B cell (primary cell): ENCODE results near the gene ATF3. TPM values are rescaled to one million over a fixed set of nuclear protein-coding genes. Genes with fewer than 3 reads are reported as not detected.
A peak's percentile ranks its signal among the peaks of the same experiment; 100 is the strongest.

Experiments used
- ATAC-seq: fragments of 200-7000 bp; cut with Tn5 transposase; one replicate; pipeline ENCODE4 v1.10.0; 2021; ENCODE audit warnings: low read depth, mild to moderate bottlenecking, moderate number of reproducible peaks, moderate library complexity
- CTCF ChIA-PET: fragments of 350-600 bp; sonication (Branson Sonifier 250); formaldehyde crosslinking; loops from one replicate; lab custom pipeline; 2021; ENCODE audit warnings: antibody characterized with exemption, inconsistent platforms; lab: Charles Lee
- POLR2A ChIA-PET: fragments of 350-600 bp; sonication (Branson Sonifier 250); formaldehyde crosslinking; loops from one replicate; lab custom pipeline; 2021; ENCODE audit warnings: antibody characterized with exemption; lab: Charles Lee
- DNase-seq: peaks from one replicate; pipeline ENCODE4 v3.0.0; 2013
- H2AFZ ChIP-seq: 2 replicates; pipeline ENCODE4 v1.6.1; 2012; ENCODE audit warnings: mild to moderate bottlenecking, low read depth, low read length; ENCODE audit not compliant: insufficient read depth, poor library complexity, severe bottlenecking
- H3K27ac ChIP-seq, 2 donors: 1 replicate in 1 of 2; 2 replicates in 1 of 2; pipeline ENCODE4 v1.5.1; 2012 to 2013; ENCODE audit warnings: low read length in 2 of 2, mild to moderate bottlenecking in 2 of 2, moderate library complexity in 1 of 2
- H3K27me3 ChIP-seq, 4 experiments: fragments of 200-600 bp in 1 of 4; sonication (generic) in 1 of 4; replicated peaks in 1 of 4; 1 replicate in 2 of 4; 2 replicates in 2 of 4; pipeline versions ENCODE4 v1.6.1 to v1.7.0; 2013 to 2016; ENCODE audit warnings: low read length in 3 of 4, mild to moderate bottlenecking in 2 of 4, mixed read lengths in 1 of 4, moderate library complexity in 1 of 4; ENCODE audit not compliant: insufficient read depth in 4 of 4, control insufficient read depth in 3 of 4; ENCODE audit errors: control extremely low read depth in 1 of 4
- H3K36me3 ChIP-seq, 2 experiments: replicated peaks in 1 of 2; 1 replicate in 1 of 2; 2 replicates in 1 of 2; pipeline versions ENCODE4 v1.6.1 to v1.7.1; 2013; ENCODE audit warnings: low read length in 1 of 2; ENCODE audit not compliant: insufficient read depth in 2 of 2, control insufficient read depth in 1 of 2; ENCODE audit errors: control extremely low read depth in 1 of 2, extremely low read depth in 1 of 2
- H3K4me1 ChIP-seq, 2 donors: fragments of 200-600 bp in 1 of 2; sonication (generic) in 1 of 2; 1 replicate in 1 of 2; 2 replicates in 1 of 2; pipeline versions ENCODE4 v1.5.1 to v1.6.1; 2013 to 2017; ENCODE audit warnings: low read length in 2 of 2; ENCODE audit not compliant: control insufficient read depth in 2 of 2, insufficient read depth in 2 of 2
- H3K4me2 ChIP-seq: replicated peaks from 2 replicates; pipeline ENCODE3; 2012; ENCODE audit warnings: mild to moderate bottlenecking, low read depth, low read length; ENCODE audit not compliant: poor library complexity, severe bottlenecking
- H3K4me3 ChIP-seq, 5 experiments: fragments of 200-600 bp in 1 of 5; sonication (generic) in 1 of 5; 1 replicate in 3 of 5; 2 replicates in 2 of 5; pipeline versions ENCODE4 v1.5.1 to v1.7.0; 2011 to 2016; ENCODE audit warnings: low read length in 4 of 5, mild to moderate bottlenecking in 4 of 5, low read depth in 2 of 5, control low read depth in 1 of 5, moderate library complexity in 1 of 5; ENCODE audit not compliant: insufficient read depth in 1 of 5; ENCODE audit errors: control extremely low read depth in 1 of 5, extremely low read depth in 1 of 5
- H3K79me2 ChIP-seq: fragments of 200-600 bp; sonication (generic); one replicate; pipeline ENCODE4 v1.6.0; 2016; ENCODE audit warnings: low read length; ENCODE audit not compliant: control insufficient read depth, insufficient read depth
- H3K9ac ChIP-seq: fragments of 200-600 bp; sonication (generic); 2 replicates; pipeline ENCODE4 v1.6.1; 2017; ENCODE audit warnings: mild to moderate bottlenecking, low read length, moderate library complexity
- H3K9me3 ChIP-seq, 3 donors: one replicate each; pipeline versions ENCODE4 v1.6.1 to v1.7.1; 2013; ENCODE audit warnings: low read length in 2 of 3; ENCODE audit not compliant: control insufficient read depth in 2 of 3, insufficient read depth in 1 of 3; ENCODE audit errors: control extremely low read depth in 1 of 3
- H4K20me1 ChIP-seq: 2 replicates; pipeline ENCODE4 v1.6.0; 2012; ENCODE audit warnings: mild to moderate bottlenecking, low read length; ENCODE audit not compliant: insufficient read depth, control insufficient read depth, poor library complexity, severe bottlenecking
- H3K27ac Mint-ChIP-seq: one replicate; pipeline ENCODE4 v1.8.0; 2021; ENCODE audit warnings: mixed read lengths
- H3K27me3 Mint-ChIP-seq: one replicate; pipeline ENCODE4 v1.8.0; 2021; ENCODE audit warnings: mixed read lengths
- H3K4me1 Mint-ChIP-seq: one replicate; pipeline ENCODE4 v1.8.0; 2021; ENCODE audit warnings: mixed read lengths
- H3K4me3 Mint-ChIP-seq: one replicate; pipeline ENCODE4 v1.8.0; 2021; ENCODE audit warnings: mixed read lengths
- H3K9me3 Mint-ChIP-seq: one replicate; pipeline ENCODE4 v1.8.0; 2022; ENCODE audit warnings: mixed read lengths; ENCODE audit not compliant: insufficient read depth
- CTCF ChIP-seq: fragments of 200-600 bp; IDR thresholded peaks from one replicate; pipeline ENCODE4 v1.8.0; 2022; ENCODE audit warnings: antibody characterized with exemption, mild to moderate bottlenecking
- EZH2 ChIP-seq: IDR thresholded peaks from 2 replicates; pipeline ENCODE4 v1.6.1; 2012; ENCODE audit warnings: borderline replicate concordance, low read depth, mild to moderate bottlenecking, moderate library complexity, low read length; ENCODE audit not compliant: insufficient read depth, poor library complexity, severe bottlenecking
- WGBS: methylation state at CpG from one replicate; pipeline ENCODE4 v1.1.5; 2013; ENCODE audit warnings: missing lambda C conversion rate; ENCODE audit not compliant: insufficient coverage; 5-methylcytosine and 5-hydroxymethylcytosine counted together
- intact Hi-C: fragments of 100-400 bp; cut with micrococcal nuclease; formaldehyde crosslinking; loops from one replicate; pipeline ENCODE4 v1.10.0; 2022
- polyA plus RNA-seq: library from polyadenylated mRNA; depleted of rRNA; stranded (reverse); fragments of >200 nt; gene quantifications from 2 replicates; pipeline ENCODE4 v1.2.3, GENCODE V29; 2012
- total RNA-seq, 2 donors: library from RNA; stranded (reverse); fragments of 120-200 nt in 1 of 2; gene quantifications; 1 replicate in 1 of 2; 2 replicates in 1 of 2; pipeline versions ENCODE4 v1.2.3 to v1.2.4, GENCODE V29; 2013 to 2022

ATF3 gene
- total and polyA plus RNA-seq, 2 donors (not counting 1 experiment from before 2014, with no cell fraction given), result 4.5 to 42.3 TPM

GRCh38 chr1:212628813-212629415, 20.4 kb downstream of the ATF3 start:
- Histone ChIP-seq H3K36me3 (no peaks in the 10 kb centered on the region), H3K4me3 (no peak overlapping the region), H3K4me1 (peaks cover 5 to 14% of the 10 kb centered on the region in 2 donors), H2AFZ (no peak overlapping the region), H3K27me3 (peaks cover 0 to 9% (median 1%) of the 10 kb centered on the region in 4 experiments), H4K20me1 (no peaks in the 10 kb centered on the region), H3K79me2 (no peaks in the 10 kb centered on the region), H3K9me3 (no peaks in the 10 kb centered on the region), H3K9ac (no peak overlapping the region), H3K4me2 (no peak overlapping the region), H3K27ac (no peak overlapping the region)
- peaks cover 27% of the 10 kb centered on the region for H3K27me3 Mint-ChIP-seq
- no peaks in the 10 kb centered on the region for H3K9me3 Mint-ChIP-seq
- intact Hi-C loops, result no loop called here
- ChIA-PET POLR2A (no interaction called here), CTCF (interaction anchor here (0.9 to 1.9 kb wide), 3 partner anchors 125 to 152 kb away, joined by 3 to 8 read pairs (median 7); no protein-coding TSS in a partner anchor)
- DNase-seq, result no peak
- H3K4me3 Mint-ChIP-seq, result no peak overlapping the region
- no peak for ATAC-seq
- 90% methylated on average over 5 of the region's 7 CpGs for WGBS
- no peak overlapping the region for H3K27ac Mint-ChIP-seq
- TF ChIP-seq CTCF, result no peak
- no peak for TF ChIP-seq EZH2
- peaks cover 2% of the 10 kb centered on the region for H3K4me1 Mint-ChIP-seq

GRCh38 chr1:212629450-212630157, 21.0 kb downstream of the ATF3 start:
- Histone ChIP-seq H4K20me1 (no peaks in the 10 kb centered on the region), H3K27me3 (peaks cover 0 to 9% (median 1%) of the 10 kb centered on the region in 4 experiments), H3K79me2 (no peaks in the 10 kb centered on the region), H3K4me2 (peak overlapping the region; percentile 22), H3K4me3 (no peak overlapping the region), H3K27ac (no peak overlapping the region), H3K4me1 (peaks cover 5 to 14% of the 10 kb centered on the region in 2 donors), H3K36me3 (no peaks in the 10 kb centered on the region), H2AFZ (peak overlapping the region; percentile 16), H3K9ac (no peak overlapping the region), H3K9me3 (no peaks in the 10 kb centered on the region)
- TF ChIP-seq EZH2, result no peak
- TF ChIP-seq CTCF, result no peak
- Mint-ChIP-seq H3K4me3 (no peak overlapping the region), H3K4me1 (peaks cover 2% of the 10 kb centered on the region), H3K27me3 (peaks cover 22% of the 10 kb centered on the region), H3K9me3 (no peaks in the 10 kb centered on the region), H3K27ac (no peak overlapping the region)
- no peak for DNase-seq
- no peak for ATAC-seq
- 87% methylated on average over 5 of the region's 5 CpGs for WGBS
- CTCF ChIA-PET, result interaction anchor here (0.7 to 2.2 kb wide), 4 partner anchors 15 to 153 kb away, joined by 3 to 7 read pairs (median 4); no protein-coding TSS in a partner anchor
- intact Hi-C loops, result loop anchor here (1.0 to 2.0 kb wide), 2 partner anchors 21 to 152 kb away; partner anchors contain the start of gene ATF3
- POLR2A ChIA-PET, result interaction anchor here (0.5 kb wide), 1 partner anchor 152 kb away, joined by 4 read pairs; no protein-coding TSS in a partner anchor
